HUES48 (cell line): ENCODE measurements around the gene SLC13A3.

Experiments
- H3K27ac ChIP-seq: one replicate; pipeline ENCODE4 v1.7.0; 2013; ENCODE audit warnings: low read depth, low read length, inconsistent platforms
- H3K27me3 ChIP-seq: 2 replicates; pipeline ENCODE4 v1.6.1; 2013; ENCODE audit warnings: mild to moderate bottlenecking, low read length; ENCODE audit not compliant: control insufficient read depth, insufficient read depth
- H3K36me3 ChIP-seq: 2 replicates; pipeline ENCODE4 v1.6.1; 2013; ENCODE audit warnings: low read length; ENCODE audit not compliant: control insufficient read depth, insufficient read depth
- H3K4me1 ChIP-seq: 2 replicates; pipeline ENCODE4 v1.6.1; 2013; ENCODE audit warnings: mild to moderate bottlenecking, low read length; ENCODE audit not compliant: control insufficient read depth, insufficient read depth
- H3K4me3 ChIP-seq: 2 replicates; pipeline ENCODE4 v1.5.1; 2013; ENCODE audit warnings: mild to moderate bottlenecking, low read depth, low read length
- H3K9ac ChIP-seq: 2 replicates; pipeline ENCODE4 v1.6.1; 2013; ENCODE audit warnings: mild to moderate bottlenecking, low read depth, low read length, moderate library complexity
- H3K9me3 ChIP-seq: 2 replicates; pipeline ENCODE4 v1.6.1; 2013; ENCODE audit warnings: low read length; ENCODE audit not compliant: control insufficient read depth, insufficient read depth

SLC13A3 gene, protein sequence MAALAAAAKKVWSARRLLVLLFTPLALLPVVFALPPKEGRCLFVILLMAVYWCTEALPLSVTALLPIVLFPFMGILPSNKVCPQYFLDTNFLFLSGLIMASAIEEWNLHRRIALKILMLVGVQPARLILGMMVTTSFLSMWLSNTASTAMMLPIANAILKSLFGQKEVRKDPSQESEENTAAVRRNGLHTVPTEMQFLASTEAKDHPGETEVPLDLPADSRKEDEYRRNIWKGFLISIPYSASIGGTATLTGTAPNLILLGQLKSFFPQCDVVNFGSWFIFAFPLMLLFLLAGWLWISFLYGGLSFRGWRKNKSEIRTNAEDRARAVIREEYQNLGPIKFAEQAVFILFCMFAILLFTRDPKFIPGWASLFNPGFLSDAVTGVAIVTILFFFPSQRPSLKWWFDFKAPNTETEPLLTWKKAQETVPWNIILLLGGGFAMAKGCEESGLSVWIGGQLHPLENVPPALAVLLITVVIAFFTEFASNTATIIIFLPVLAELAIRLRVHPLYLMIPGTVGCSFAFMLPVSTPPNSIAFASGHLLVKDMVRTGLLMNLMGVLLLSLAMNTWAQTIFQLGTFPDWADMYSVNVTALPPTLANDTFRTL

DNA sequence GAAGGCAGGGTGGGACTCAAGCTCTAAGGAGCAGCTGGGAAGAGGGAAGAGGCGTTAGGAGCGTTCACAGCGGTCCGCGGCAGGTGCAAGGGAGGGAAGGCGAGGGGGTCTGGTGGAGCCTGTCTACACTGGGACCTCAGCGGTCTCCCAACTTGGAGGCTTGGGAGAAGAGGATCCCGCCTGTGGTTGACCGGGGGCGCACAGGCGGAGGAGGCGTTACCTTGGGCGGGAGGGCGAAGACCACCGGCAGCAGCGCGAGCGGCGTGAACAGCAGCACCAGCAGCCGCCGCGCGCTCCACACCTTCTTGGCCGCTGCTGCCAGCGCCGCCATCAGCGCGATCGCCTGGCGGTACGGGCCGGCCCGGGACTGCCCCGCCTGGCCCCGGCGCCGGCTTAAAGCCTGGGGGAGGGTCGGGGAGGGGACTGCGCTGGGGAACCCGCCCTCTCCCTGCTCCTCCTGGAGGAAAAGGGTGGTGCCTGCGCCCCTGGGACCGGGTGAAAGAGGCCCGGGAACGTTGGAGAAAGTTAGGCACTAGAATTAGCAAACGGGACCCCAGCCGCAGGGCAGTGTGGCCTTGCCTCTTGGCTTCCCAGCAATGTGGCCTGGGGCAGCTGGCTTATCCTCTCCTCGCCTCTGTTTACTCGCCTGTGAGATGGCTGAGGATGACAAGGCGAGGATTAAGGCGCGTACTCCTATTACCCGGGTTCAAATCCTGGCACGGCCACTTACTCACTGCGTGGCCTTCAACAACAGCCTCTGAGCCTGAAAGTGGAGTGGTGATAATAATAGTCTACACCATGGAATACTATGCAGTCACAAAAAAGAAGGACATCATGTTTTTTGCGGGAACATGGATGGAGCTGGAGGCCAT, at the start of gene SLC13A3:
Gene SLC13A3, minus strand, starts transcription at position 369 of the 872 bp plus-strand sequence. Its CDS starts 38 bp downstream, at position 331.
- Histone ChIP-seq H3K9ac (no peak within 1 kb of the TSS), H3K36me3 (no peaks in the 10 kb centered on the region), H3K4me3 (peak within 1 kb of the TSS; percentile 60), H3K27ac (no peak within 1 kb of the TSS), H3K9me3 (no peaks in the 10 kb centered on the region), H3K4me1 (no peaks in the 10 kb centered on the region), H3K27me3 (peaks cover 27% of the 10 kb centered on the region)

DNA sequence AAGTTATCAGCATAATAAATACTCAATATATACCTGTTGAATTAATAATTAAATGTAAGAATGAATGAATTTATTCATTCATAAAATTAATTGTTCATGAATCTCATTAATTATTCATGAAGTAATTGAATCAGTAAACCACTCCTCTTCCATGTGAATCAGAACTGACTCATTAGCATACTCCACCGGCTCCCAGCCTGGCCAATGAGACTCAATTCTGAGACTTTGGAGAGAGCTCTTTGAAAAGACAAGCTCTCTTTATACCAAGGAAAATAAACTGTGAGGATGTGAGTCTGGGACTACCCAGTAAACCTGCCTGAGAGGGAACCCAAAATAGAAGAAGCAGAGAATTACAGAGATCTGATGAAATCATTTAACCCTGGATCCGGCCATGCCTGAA, 49.8 kb upstream of the SLC13A3 start:
- H3K27me3 ChIP-seq, result no peaks in the 10 kb centered on the region
- H3K9ac ChIP-seq, result no peak overlapping the region
- 0 out of 2 replicates have a peak, but pooled peaks cover under 1% of the 10 kb centered on the region for H3K9me3 ChIP-seq

DNA sequence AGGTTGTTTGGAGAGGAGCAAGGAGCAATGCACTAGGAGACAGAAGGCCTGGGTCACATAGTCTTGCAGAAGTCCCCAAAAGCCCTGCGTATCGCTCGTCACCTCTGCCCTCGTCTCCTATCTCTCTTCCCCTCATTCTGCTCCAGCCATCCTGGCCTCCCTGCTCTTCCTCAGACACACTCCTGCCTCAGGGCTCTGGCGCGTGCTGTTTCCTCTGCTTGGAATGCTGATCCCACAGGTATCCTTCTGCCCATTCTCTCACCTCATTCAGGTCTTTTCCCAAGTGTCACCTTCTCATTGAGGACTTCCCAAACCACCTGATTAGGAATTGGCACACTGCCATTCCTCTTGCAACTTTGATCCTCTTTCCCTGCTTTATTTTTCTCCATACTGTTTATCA, 49.2 kb upstream of the SLC13A3 start:
- H3K27ac ChIP-seq, result no peak overlapping the region
- H3K4me1 ChIP-seq, result peaks cover 22% of the 10 kb centered on the region
- H3K27me3 ChIP-seq, result no peaks in the 10 kb centered on the region
- H3K36me3 ChIP-seq, result no peaks in the 10 kb centered on the region
- H3K4me3 ChIP-seq, result no peak overlapping the region
- no peaks in the 10 kb centered on the region for H3K9me3 ChIP-seq
- H3K9ac ChIP-seq, result no peak overlapping the region

More for the DNA sequence above, 49.8 kb upstream of the SLC13A3 start:
- Histone ChIP-seq H3K36me3 (no peaks in the 10 kb centered on the region), H3K4me3 (no peak overlapping the region), H3K4me1 (peaks cover 22% of the 10 kb centered on the region), H3K27ac (no peak overlapping the region)

GRCh38 chr20:46699651-46700359, 48.5 kb upstream of the SLC13A3 start:
- no peak overlapping the region for H3K27ac ChIP-seq
- no peaks in the 10 kb centered on the region for H3K27me3 ChIP-seq
- H3K4me3 ChIP-seq, result no peak overlapping the region
- no peak overlapping the region for H3K9ac ChIP-seq
- no peaks in the 10 kb centered on the region for H3K9me3 ChIP-seq
- no peaks in the 10 kb centered on the region for H3K36me3 ChIP-seq
- peaks cover 21% of the 10 kb centered on the region for H3K4me1 ChIP-seq

DNA sequence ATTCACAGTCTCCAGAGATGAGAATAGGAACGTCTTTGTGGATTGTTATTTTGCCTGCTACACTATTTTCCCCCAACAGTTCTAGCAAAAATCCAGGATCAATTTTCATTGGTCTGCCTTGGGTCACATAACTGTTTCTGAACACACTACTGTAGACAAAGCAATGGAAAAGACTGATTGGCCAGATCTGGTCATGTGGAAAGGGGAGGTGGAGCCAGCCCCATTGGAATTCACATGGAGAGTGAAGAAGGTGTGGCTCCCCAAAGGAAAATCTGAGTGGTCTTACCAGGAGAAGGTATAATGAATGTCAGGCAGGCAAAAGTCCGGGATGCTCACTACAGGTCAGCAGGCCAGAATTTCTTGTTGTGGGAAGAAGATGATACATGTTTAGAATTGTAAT, 47.5 kb upstream of the SLC13A3 start:
- no peak overlapping the region for H3K9ac ChIP-seq
- H3K9me3 ChIP-seq, result no peaks in the 10 kb centered on the region
- H3K36me3 ChIP-seq, result no peaks in the 10 kb centered on the region
- H3K27me3 ChIP-seq, result no peaks in the 10 kb centered on the region
- no peak overlapping the region for H3K4me3 ChIP-seq
- no peak overlapping the region for H3K27ac ChIP-seq
- H3K4me1 ChIP-seq, result peaks cover 21% of the 10 kb centered on the region

GRCh38 chr20:46696791-46697279, 45.6 kb upstream of the SLC13A3 start:
- no peaks in the 10 kb centered on the region for H3K36me3 ChIP-seq
- H3K9me3 ChIP-seq, result no peaks in the 10 kb centered on the region
- no peak overlapping the region for H3K4me3 ChIP-seq
- H3K4me1 ChIP-seq, result peaks cover 12% of the 10 kb centered on the region
- H3K9ac ChIP-seq, result no peak overlapping the region
- no peak overlapping the region for H3K27ac ChIP-seq
- no peaks in the 10 kb centered on the region for H3K27me3 ChIP-seq

- peaks cover 5% of the 10 kb centered on the region; the same call in 1 of the 2 replicates for H3K4me1 ChIP-seq
- no peaks in the 10 kb centered on the region for H3K9me3 ChIP-seq
- peak overlapping the region; percentile 31 for H3K27ac ChIP-seq
- H3K27me3 ChIP-seq, result no peaks in the 10 kb centered on the region
- H3K4me3 ChIP-seq, result no peak overlapping the region
- no peaks in the 10 kb centered on the region for H3K36me3 ChIP-seq
- no peak overlapping the region for H3K9ac ChIP-seq
Observed at GRCh38 chr20:46695892-46696291, 44.6 kb upstream of the SLC13A3 start.

DNA sequence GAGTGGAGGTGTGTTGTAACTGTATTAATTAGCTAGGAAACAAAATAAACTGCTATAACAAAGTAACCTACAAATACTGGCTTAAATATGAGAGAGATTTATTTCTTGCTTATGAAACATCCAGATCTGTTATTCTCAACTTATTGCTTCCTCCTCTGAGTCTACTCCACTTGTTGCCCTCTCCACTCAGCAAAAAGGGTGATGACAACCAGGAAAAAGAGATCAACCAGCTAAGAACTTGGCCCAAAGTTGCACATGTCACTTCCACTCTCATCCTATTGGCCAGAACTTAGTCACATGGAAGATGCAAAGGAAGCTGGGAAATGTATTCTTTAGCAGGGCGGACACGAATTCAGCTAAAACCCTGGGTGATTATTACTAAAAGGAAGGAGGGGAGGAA, 43.2 kb upstream of the SLC13A3 start:
- H3K9ac ChIP-seq, result no peak overlapping the region
- no peaks in the 10 kb centered on the region for H3K27me3 ChIP-seq
- H3K4me3 ChIP-seq, result no peak overlapping the region
- H3K27ac ChIP-seq, result no peak overlapping the region
- H3K4me1 ChIP-seq, result peaks cover 10% of the 10 kb centered on the region; the same call in 1 of the 2 replicates
- no peaks in the 10 kb centered on the region for H3K9me3 ChIP-seq
- H3K36me3 ChIP-seq, result no peaks in the 10 kb centered on the region

DNA sequence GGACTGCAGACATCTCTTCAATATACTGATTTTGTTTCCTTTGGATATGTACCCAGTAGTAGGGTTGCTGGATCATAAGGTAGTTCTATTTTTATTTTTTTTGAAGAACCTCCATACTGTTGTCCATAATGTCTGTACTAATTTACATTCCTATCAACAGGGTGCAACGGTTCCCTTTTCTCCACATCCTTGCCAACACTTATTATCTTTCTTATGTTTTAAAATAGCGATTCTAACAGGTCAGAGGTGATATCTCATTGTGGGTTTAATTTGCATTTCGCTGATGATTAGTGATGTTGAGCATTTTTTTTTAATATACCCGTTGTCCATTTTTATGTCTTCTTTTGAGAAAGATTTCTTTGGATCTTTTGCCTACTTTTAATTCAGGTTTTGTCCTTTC, 39.9 kb upstream of the SLC13A3 start:
- Histone ChIP-seq H3K36me3 (peaks cover 8% of the 10 kb centered on the region), H3K4me1 (peaks cover 19% of the 10 kb centered on the region; the same call in 1 of the 2 replicates), H3K27ac (no peak overlapping the region), H3K9me3 (no peaks in the 10 kb centered on the region), H3K27me3 (no peaks in the 10 kb centered on the region), H3K4me3 (no peak overlapping the region), H3K9ac (no peak overlapping the region)
